Activated CD8-positive, alpha-beta memory T cell treated with anti-CD3 and anti-CD28 coated beads, Interleukin-2, amount 50 U/mL, for 48 hours (primary cell): Measurements from ENCODE around the gene SDK1.

Experiments used
- DNase-seq: peaks from one replicate; pipeline ENCODE4 v3.0.0-alpha.2; 2020

Gene SDK1

GRCh38 chr7:3965794-3966395 is 664.8 kb downstream of the SDK1 start:
- no peak for DNase-seq

- no peak for DNase-seq
Measured at GRCh38 chr7:3968234-3968633, 667.2 kb downstream of the SDK1 start.

- no peak for DNase-seq
Measured at GRCh38 chr7:3969286-3969685, 668.2 kb downstream of the SDK1 start.

DNA sequence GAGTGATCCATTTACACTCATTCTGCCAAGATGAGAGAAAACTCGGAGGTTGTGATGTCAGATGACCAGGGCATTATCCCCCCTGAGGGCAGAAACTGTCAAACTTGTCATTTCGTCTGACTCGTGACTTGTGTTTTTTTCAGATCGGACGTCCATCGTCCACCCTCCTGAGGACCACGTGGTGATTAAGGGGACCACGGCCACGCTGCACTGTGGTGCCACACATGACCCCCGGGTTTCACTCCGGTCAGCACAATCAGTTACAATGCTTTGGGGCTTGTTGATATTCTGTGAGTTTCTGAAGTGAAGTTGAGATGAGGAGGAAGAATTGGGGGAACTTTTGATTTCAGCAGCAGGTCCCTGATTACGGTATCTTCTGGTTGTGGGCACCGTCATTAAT is 670.3 kb downstream of the SDK1 start:
- no peak for DNase-seq

GRCh38 chr7:3973264-3973663 is 672.2 kb downstream of the SDK1 start:
- no peak for DNase-seq

- no peak for DNase-seq
Measured at GRCh38 chr7:3974329-3974728, 673.3 kb downstream of the SDK1 start.

DNA sequence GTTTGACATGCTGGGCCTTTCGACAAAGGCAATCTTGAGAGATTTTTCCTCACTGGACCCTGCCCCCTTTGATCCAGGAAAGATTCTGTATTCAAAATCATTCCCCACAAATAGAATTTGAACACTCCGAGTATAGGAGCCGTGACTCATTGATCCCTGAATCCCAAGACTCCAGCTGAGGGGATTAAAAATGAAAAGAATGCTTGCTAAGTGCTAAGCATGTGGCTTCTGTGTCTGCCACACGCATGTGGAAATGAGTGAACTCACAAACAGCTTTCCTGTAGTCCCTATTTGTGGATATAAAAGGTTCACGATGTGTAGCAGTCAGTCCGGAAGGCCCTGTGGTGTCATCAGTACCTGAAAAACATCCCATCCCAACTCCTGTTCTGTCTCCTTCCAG is 674.3 kb downstream of the SDK1 start:
- DNase-seq, result no peak

DNA sequence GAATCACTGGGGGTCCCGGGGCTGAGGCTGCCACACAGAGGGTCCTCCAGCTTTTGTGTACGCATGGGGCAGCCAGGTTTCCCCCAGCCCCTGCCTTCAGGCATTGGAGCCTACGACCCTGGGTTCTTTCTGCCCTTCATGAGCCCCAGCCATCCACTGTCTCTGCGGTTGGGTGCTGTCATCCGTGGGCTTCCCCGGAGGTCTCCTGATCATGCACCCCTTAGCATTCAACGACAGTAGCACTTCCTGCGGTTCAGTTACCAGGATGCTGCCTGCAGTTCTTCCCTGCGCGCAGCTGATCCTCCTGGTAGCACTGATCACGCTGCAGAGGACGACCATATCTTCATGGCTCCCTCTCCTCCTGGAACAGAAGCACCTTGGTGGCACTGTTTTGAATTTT is 676.3 kb downstream of the SDK1 start:
- DNase-seq, result no peak

DNA sequence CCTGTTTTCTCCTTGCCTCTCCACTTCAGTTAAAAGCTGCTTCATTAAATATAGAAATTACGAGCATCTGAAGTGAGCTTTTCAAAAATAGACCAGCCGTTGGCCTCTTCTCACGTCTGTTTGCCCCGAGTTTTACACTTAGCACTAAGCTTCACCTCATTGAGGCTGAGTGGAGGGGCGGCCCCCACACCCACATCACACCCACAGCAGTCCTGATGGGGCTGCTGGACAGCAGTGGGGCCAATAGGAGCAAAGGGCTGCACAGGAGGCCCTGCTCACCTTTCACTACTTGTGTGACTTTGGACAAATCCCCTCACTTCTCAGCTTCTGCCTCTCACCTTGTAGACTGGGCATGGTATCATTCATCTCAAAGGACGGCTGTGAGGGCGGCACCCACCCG is 677.8 kb downstream of the SDK1 start:
- no peak for DNase-seq

GRCh38 chr7:3979611-3980299 is 678.7 kb downstream of the SDK1 start:
- DNase-seq, result no peak

GRCh38 chr7:3980300-3980643 is 679.2 kb downstream of the SDK1 start:
- no peak for DNase-seq

- DNase-seq, result no peak
Measured at GRCh38 chr7:3981281-3981680, 680.2 kb downstream of the SDK1 start.

- DNase-seq, result no peak
Measured at GRCh38 chr7:3984456-3984855, 683.4 kb downstream of the SDK1 start.

DNA sequence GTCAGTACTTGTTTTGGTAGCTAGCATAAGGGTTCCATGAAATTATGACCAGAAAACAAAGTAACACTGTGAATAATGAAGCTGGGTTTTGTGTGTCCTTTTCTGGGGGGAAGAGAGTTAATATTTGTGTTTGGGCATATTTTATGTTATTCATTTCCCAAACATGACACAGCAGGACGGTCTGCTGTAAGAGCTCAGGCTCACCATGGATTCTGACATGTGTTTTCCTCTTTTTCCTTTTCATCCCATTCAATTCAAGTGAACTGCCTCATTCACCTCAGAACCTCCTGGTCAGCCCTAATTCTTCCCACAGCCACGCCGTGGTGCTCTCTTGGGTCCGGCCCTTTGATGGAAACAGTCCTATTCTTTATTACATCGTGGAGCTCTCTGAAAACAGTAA is 685.9 kb downstream of the SDK1 start:
- no peak for DNase-seq

- DNase-seq, result no peak
Measured at GRCh38 chr7:3987426-3987927, 686.4 kb downstream of the SDK1 start.

GRCh38 chr7:3989723-3990122 is 688.7 kb downstream of the SDK1 start:
- no peak for DNase-seq

GRCh38 chr7:3991731-3992231 is 690.7 kb downstream of the SDK1 start:
- DNase-seq, result no peak

DNA sequence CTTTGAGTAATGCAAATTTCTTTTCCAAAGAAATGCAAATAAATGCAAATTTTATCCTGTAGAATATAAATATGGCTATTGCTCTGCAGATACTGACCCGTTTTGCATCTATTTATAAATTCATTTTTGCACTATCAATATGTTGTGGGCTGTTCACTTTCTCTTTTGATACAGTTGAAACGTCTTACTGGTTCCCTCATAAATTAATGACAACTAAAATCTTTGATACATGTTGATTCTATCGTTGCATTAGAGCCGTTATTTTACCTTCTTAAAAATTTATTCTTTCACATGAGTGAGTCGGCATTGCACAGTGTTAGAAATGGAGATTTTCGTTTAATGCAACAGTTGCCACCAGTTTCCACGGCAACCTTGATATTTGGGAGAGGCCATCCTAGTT is 691.8 kb downstream of the SDK1 start:
- DNase-seq, result no peak

- DNase-seq, result no peak
Measured at GRCh38 chr7:3994764-3995163, 693.7 kb downstream of the SDK1 start.

GRCh38 chr7:3995187-3995586 is 694.1 kb downstream of the SDK1 start:
- DNase-seq, result no peak

GRCh38 chr7:3998060-3998459 is 697.0 kb downstream of the SDK1 start:
- no peak for DNase-seq

- no peak for DNase-seq
Measured at GRCh38 chr7:4000139-4000538, 699.1 kb downstream of the SDK1 start.

- DNase-seq, result no peak
Measured at GRCh38 chr7:4000934-4001333, 699.9 kb downstream of the SDK1 start.

GRCh38 chr7:4001742-4002141 is 700.7 kb downstream of the SDK1 start:
- no peak for DNase-seq

DNA sequence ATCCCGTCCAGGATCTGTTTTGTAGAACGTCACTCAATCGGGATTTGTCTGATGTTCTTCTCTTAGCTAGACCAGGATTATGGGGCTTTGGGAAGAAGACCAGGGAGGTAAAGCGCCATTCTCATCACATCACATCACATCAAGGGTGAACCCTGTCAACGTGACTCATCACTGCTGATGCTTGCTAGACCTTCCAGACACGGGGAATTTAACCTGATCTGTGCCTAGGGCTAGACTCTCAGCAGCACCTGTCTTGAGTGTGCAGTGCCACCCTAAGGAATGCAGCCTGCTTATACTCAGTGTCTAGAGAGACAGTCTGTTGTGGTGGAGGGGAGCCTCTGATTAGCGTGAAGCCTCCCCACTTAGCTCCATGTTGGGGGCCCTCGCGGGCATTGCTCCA is 702.5 kb downstream of the SDK1 start:
- no peak for DNase-seq
